Activated CD4-positive, alpha-beta T cell treated with anti-CD3 and anti-CD28 coated beads, Interleukin-2, amount 50 U/mL, for 24 hours (primary cell): ENCODE data around the gene CHST6.
"Not testable (repeated sequence)": the region's sequence is repeated elsewhere in the genome, so short reads cannot be mapped to it uniquely, and the experiment has no call there.

Experiments used
- DNase-seq, 2 donors: peaks; one replicate each; pipeline ENCODE4 v3.0.0-alpha.2; 2020; ENCODE audit warnings: low read depth in 1 of 2, low spot score in 1 of 2

The CHST6 gene

GRCh38 chr16:75495076-75495674 is at the start of gene CHST6:
TSS of gene CHST6 (minus strand) at chr16:75495441. CDS start at chr16:75479828, 15,613 bp downstream.
- no peak for DNase-seq

- DNase-seq: not testable (repeated sequence)
Observed at GRCh38 chr16:75542462-75542861, 47.2 kb upstream of the CHST6 start.

GRCh38 chr16:75541236-75541635 is 46.0 kb upstream of the CHST6 start:
- DNase-seq: no peak

- not testable (repeated sequence) for DNase-seq
Observed at GRCh38 chr16:75538882-75539565, 43.8 kb upstream of the CHST6 start.

- DNase-seq: no peak
Observed at GRCh38 chr16:75537776-75538175, 42.5 kb upstream of the CHST6 start.

GRCh38 chr16:75535901-75536300 is 40.7 kb upstream of the CHST6 start, which contains the start of gene CHST5:
TSS of gene CHST5 (minus strand) at chr16:75536108. CDS start at chr16:75530384, 5,724 bp downstream.
- no peak for DNase-seq

GRCh38 chr16:75535211-75535843 is 40.1 kb upstream of the CHST6 start:
- DNase-seq: no peak

GRCh38 chr16:75534560-75535205 is 39.4 kb upstream of the CHST6 start:
- DNase-seq: no peak

- no peak for DNase-seq
Observed at GRCh38 chr16:75532791-75533190, 37.5 kb upstream of the CHST6 start.

- no peak for DNase-seq
Observed at GRCh38 chr16:75532142-75532765, 37.0 kb upstream of the CHST6 start.

- DNase-seq: no peak
Observed at GRCh38 chr16:75529959-75530358, 34.7 kb upstream of the CHST6 start.

GRCh38 chr16:75529056-75529905 is 34.0 kb upstream of the CHST6 start:
- DNase-seq: no peak

GRCh38 chr16:75527825-75528299 is 32.6 kb upstream of the CHST6 start:
- DNase-seq: no peak

GRCh38 chr16:75526032-75526790 is 31.0 kb upstream of the CHST6 start:
- DNase-seq: no peak

GRCh38 chr16:75519175-75519574 is 23.9 kb upstream of the CHST6 start:
- no peak for DNase-seq

- DNase-seq: not testable (repeated sequence)
Observed at GRCh38 chr16:75516189-75516966, 21.1 kb upstream of the CHST6 start.

- DNase-seq: no peak
Observed at GRCh38 chr16:75514296-75514695, 19.1 kb upstream of the CHST6 start.

- DNase-seq: no peak
Observed at GRCh38 chr16:75506574-75506973, 11.3 kb upstream of the CHST6 start.

GRCh38 chr16:75506107-75506506 is 10.9 kb upstream of the CHST6 start:
- DNase-seq: no peak
